Measurements from ENCODE around the gene P2RX2.

- TF ChIP-seq CTCF (IDR thresholded peaks at IDR 0.05), result no peak
- TF ChIP-seq POLR2A (IDR thresholded peaks at IDR 0.05), result no peak
Measured at GRCh38 chr12:132630672-132631071, 12.1 kb downstream of the P2RX2 start.

Measured in body of pancreas (tissue), 4 donors.